GM12874 (cell line): ENCODE results near the gene A2M.

ENCODE experiments used
- CTCF ChIP-seq: IDR thresholded peaks from 2 replicates; pipeline ENCODE4 v1.5.1; 2011; ENCODE audit warnings: low read depth, mild to moderate bottlenecking, control low read depth, low read length, moderate library complexity; ENCODE audit not compliant: insufficient read depth

A2M gene

GRCh38 chr12:9081667-9082427 is 33.9 kb downstream of the A2M start:
- TF ChIP-seq CTCF: no peak

DNA sequence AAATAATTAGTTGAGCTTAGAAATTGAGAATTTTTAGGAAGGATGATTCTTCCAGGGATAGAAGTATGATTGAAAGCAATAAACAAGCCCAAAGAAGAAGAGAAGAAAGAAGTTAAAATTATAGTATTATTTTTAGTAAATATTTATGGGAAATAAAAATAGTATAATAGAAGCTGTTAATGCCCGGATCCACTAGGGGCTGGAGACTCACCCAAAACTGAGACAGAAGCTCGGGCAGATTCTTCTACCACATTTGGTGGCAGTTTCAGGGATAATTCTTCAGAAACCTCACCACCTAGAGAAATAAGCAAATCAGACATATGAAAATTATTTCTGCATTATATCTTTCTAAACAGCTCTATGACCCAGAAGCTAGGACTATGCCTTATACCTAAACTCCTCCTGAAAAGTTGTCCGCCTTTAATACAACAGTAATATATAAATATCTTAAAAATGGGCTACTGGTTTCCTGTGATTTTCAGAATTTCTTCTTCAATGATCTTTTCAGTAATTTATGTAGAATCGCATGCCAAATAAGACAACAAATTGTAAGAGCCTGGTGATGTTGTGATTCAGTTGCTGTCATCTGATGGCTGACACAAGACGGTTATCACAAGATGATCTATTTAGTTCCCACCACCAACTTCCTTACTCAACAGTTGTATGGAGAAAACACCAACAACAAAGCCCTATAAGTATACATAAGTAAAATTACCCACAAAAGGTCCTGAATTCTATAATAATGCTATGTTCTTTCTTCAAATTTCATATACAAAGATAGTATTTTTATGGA is 35.6 kb downstream of the A2M start:
- TF ChIP-seq CTCF: no peak

- no peak for TF ChIP-seq CTCF
Measured at GRCh38 chr12:9079082-9079481, 36.6 kb downstream of the A2M start.

DNA sequence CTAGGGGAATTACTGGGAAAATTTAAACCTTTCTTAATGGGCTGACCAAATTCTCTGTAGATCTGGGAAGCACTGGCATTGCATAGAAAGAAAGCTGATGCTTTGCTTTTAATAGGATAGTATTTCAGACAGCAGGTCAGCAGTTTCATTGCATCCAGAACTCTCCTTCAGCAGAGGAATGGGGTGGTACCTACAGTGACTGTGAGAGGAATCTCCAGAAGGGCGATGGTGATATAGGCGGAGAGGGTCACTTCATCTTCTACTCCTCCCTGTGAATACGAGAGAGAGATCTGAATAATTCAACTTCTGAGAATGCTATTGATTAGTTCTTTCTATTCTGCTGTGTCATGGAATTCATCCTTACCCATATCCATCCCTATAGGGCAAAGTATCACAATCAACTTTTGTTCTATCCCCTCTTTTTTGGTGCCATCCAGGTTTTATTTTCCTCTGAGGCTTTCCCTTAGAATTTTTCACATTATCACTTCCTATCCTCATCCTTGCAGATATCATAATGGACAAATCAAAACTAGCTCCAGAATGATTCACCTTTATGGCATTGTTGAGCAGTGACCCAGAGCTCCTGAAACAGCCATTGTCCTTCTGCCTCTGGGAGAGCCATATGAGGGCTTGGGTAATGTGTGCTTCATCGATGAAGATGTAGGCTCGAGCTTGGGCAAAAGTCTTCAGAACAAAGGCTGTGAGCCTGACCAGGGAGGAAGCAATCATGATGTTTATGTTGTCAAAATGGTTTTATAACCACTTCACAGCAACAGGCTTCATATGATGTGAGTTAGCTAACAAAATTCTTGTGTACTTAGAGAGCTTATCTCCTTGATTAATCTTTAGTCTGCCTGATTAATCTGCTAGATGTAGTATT is 38.3 kb downstream of the A2M start:
- no peak for TF ChIP-seq CTCF

GRCh38 chr12:9076733-9077132 is 39.0 kb downstream of the A2M start:
- TF ChIP-seq CTCF: no peak

DNA sequence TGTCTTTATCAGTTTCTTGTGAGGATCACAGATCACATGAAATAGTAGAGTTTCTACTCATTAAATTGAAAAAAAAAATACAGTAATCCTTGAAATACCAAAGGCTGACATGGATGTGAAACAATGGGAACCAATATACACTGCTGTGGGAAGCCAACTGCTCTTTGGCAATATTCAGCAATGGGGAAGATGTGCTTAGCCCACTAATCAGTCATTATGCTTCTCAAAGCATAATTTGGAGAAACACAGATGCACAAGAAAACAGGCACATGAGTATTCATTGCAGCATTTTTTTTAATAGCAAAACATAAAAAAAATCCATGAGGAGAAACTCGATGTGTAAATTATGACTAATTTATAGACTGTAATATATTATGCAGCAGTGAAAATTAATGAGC is 40.6 kb downstream of the A2M start:
- no peak for TF ChIP-seq CTCF

DNA sequence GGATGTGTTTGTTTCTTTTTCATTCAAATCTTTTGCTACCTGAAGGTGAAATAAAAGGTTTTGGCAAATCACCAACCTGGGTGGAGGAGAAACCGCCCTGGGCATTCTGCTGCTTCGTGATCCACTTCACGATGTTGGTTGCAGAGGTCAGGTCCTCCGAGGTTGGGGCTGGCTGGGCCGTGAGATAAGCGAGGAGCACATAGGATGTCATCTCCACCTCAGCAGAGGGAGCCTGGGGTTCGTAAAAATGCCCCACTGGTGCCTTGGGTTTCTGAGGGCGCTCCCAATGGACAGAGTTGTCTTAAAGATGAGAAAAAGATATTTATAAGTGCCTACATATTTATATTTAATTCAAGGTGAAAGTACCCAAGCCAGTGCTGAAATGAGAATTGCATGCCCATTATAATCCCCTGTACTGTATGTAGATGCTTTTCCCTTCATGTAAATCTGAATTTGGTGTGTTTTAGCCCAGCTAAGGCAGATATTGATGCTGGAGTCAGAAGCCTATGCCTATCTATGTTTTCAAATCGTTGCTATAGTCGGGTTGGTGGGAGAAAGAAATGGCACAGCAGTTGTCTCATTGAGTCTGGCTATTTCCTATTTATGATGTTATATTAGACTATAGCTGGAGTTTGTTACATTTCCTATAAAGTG is 41.1 kb downstream of the A2M start:
- TF ChIP-seq CTCF: no peak
